Cardiac muscle cell (in vitro differentiated cells and primary cell): ENCODE results near the gene COL5A1. TPM values are rescaled to one million over a fixed set of nuclear protein-coding genes. Genes with fewer than 3 reads are reported as not detected.

Experiments
- DNase-seq, 2 donors: peaks; one replicate each; pipeline versions ENCODE4 v3.0.0 to v3.0.0-alpha.2; 2010 to 2017; ENCODE audit warnings: low read depth in 1 of 2, low spot score in 1 of 2
- H3K27ac ChIP-seq: fragments of 200-600 bp; sonication (generic); 2 replicates; pipeline ENCODE4 v1.5.1; 2016
- H3K27me3 ChIP-seq: fragments of 200-600 bp; sonication (generic); 2 replicates; pipeline ENCODE4 v1.6.0; 2016; ENCODE audit warnings: control low read depth
- H3K36me3 ChIP-seq: fragments of 200-600 bp; sonication (generic); 2 replicates; pipeline ENCODE4 v1.5.1; 2016; ENCODE audit warnings: control low read depth
- H3K4me1 ChIP-seq: fragments of 200-600 bp; sonication (generic); 2 replicates; pipeline ENCODE4 v1.8.1; 2017; ENCODE audit warnings: low read depth, mild to moderate bottlenecking, mixed run types
- H3K4me3 ChIP-seq: fragments of 200-600 bp; sonication (generic); 2 replicates; pipeline ENCODE4 v1.5.1; 2016; ENCODE audit warnings: mild to moderate bottlenecking
- H3K9me3 ChIP-seq: fragments of 200-600 bp; sonication (generic); 2 replicates; pipeline ENCODE4 v1.5.1; 2017; ENCODE audit warnings: low read depth, mild to moderate bottlenecking, control low read depth
- polyA plus RNA-seq: library from polyadenylated mRNA; unstranded; fragments of >200 nt; fragmentation: Nextera tagmentation; extraction: Ambion mirVana; gene quantifications from 2 replicates; pipeline ENCODE4 v1.2.1, GENCODE V29; 2016
- total RNA-seq: library from RNA; depleted of rRNA; stranded (reverse); fragments of >200 nt; gene quantifications from 2 replicates; pipeline ENCODE4 v1.2.3, GENCODE V29; 2016
- TF ChIP-seq, protein P1 (sequence below): IDR thresholded peaks from 2 replicates; pipeline ENCODE4 v1.5.1; 2012; ENCODE audit warnings: low read depth, mild to moderate bottlenecking, low read length

The COL5A1 gene
- total and polyA plus RNA-seq, 2 experiments from 2014 or later, result 34.5 to 129 TPM

DNA sequence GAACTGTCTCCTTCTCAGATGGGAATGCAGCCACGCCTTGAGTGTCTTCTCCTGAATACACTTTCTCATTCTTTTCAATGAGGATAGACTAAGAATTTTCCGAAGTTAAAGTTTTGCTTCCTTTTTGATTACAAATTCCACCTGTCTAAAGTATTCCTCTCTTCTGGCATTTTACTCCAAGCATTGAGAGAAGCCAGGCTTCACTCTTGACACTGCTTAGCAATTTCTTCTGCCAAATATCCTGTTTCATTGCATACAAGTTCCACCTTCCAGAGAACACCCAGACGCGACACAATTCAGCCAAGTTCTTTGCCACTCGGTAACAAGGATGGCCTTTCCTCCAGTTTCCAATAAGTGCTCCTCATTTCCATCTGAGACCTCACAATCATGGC, 35.6 kb upstream of the COL5A1 start:
- TF ChIP-seq, protein P1, sequence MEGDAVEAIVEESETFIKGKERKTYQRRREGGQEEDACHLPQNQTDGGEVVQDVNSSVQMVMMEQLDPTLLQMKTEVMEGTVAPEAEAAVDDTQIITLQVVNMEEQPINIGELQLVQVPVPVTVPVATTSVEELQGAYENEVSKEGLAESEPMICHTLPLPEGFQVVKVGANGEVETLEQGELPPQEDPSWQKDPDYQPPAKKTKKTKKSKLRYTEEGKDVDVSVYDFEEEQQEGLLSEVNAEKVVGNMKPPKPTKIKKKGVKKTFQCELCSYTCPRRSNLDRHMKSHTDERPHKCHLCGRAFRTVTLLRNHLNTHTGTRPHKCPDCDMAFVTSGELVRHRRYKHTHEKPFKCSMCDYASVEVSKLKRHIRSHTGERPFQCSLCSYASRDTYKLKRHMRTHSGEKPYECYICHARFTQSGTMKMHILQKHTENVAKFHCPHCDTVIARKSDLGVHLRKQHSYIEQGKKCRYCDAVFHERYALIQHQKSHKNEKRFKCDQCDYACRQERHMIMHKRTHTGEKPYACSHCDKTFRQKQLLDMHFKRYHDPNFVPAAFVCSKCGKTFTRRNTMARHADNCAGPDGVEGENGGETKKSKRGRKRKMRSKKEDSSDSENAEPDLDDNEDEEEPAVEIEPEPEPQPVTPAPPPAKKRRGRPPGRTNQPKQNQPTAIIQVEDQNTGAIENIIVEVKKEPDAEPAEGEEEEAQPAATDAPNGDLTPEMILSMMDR, result no peak
- DNase-seq, result no peak
- H3K4me1 ChIP-seq, result peaks cover 9% of the 10 kb centered on the region
- no peak overlapping the region for H3K27ac ChIP-seq
- H3K27me3 ChIP-seq, result no peaks in the 10 kb centered on the region
- no peak overlapping the region for H3K4me3 ChIP-seq
- H3K36me3 ChIP-seq, result no peaks in the 10 kb centered on the region
- H3K9me3 ChIP-seq, result no peaks in the 10 kb centered on the region

DNA sequence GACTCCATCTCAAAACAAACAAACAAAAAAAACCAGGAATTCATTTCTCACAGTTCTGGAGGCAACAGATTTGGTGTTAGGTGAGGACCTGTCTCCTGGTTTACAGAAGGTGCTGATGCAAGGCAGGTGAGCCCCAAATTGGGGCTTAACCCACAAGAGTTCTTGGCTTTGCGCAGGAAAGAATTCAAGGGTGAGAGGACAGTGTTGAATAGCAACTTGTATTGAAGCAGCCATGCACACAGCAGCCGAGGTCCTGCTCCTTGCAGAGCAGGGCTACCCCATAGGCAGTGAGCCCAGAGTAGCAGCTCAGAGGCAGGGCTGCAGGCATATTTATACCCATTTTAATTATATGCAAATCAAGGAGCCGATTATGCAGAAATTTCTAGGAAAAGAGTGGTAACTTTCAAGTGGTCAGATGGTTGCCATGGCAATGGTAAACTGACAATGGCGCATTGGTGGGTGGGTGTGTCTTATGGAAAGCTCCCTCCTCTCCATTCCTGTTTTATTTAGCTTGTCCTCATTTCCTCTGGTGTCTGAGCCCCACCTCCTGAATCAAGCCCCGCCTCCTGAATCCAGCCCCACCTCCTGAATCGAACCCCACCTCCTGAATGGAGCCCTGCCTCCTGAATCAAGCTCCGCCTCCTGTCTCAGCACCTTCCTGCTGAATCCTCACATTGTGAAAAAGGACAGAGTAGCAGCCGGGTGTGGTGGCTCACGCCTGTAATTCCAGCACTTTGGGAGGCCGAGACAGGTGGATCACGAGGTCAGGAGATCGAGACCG, 34.5 kb upstream of the COL5A1 start:
- Histone ChIP-seq H3K36me3 (no peaks in the 10 kb centered on the region), H3K4me3 (no peak overlapping the region), H3K9me3 (no peaks in the 10 kb centered on the region), H3K4me1 (peaks cover 8% of the 10 kb centered on the region), H3K27me3 (no peaks in the 10 kb centered on the region), H3K27ac (no peak overlapping the region)
- TF ChIP-seq, protein P1, result no peak
- no peak for DNase-seq

DNA sequence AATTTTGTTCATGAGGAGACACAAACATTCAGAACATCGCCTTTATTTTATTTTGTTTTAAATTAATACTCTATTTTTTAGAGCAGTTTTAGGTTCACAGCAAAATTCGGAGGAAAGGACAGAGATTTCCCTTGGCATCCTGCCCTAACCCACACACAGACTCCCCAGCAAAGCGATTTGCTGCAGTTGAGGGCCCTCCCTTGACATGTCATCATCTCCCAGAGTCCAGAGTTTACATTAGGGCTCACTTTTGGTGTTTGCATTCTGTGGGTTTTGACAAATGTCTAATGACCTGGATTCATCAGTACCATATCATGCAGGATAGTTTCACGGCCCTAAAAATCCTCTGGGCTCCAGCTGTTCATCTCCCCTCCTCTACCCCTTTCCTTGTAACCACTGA, 33.6 kb upstream of the COL5A1 start:
- H3K27ac ChIP-seq, result no peak overlapping the region
- no peaks in the 10 kb centered on the region for H3K36me3 ChIP-seq
- no peaks in the 10 kb centered on the region for H3K27me3 ChIP-seq
- H3K4me3 ChIP-seq, result no peak overlapping the region
- H3K9me3 ChIP-seq, result no peaks in the 10 kb centered on the region
- peak in 1 of 2 donors; percentile 71 for DNase-seq
- TF ChIP-seq, protein P1, result no peak
- peaks cover under 1% of the 10 kb centered on the region for H3K4me1 ChIP-seq

DNA sequence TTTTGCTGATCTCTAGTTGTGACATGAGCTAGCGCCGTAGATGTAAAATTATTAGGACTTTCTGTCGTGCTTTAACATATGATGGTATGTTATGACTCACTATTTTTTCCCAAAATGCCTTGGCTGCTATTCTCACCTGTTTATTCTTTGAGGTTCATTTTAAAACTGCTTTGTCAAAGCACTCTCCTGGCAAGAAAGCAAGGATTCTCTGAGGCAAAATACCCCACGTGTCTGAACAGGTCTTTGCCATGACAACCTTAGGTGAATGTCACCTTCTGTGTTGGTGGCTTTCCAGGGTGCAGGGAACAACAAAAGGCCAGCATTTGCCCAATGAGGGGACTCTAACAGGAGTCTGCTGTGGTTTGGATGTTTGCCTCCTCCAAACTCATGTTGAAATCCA, 30.6 kb upstream of the COL5A1 start:
- H3K27me3 ChIP-seq, result no peaks in the 10 kb centered on the region
- no peak for DNase-seq
- H3K9me3 ChIP-seq, result no peaks in the 10 kb centered on the region
- H3K27ac ChIP-seq, result no peak overlapping the region
- H3K36me3 ChIP-seq, result no peaks in the 10 kb centered on the region
- no peak overlapping the region for H3K4me3 ChIP-seq
- TF ChIP-seq, protein P1, result no peak
- H3K4me1 ChIP-seq, result no peaks in the 10 kb centered on the region

- Histone ChIP-seq H3K9me3 (no peaks in the 10 kb centered on the region), H3K27ac (no peak overlapping the region), H3K4me3 (no peak overlapping the region), H3K27me3 (no peaks in the 10 kb centered on the region), H3K4me1 (no peaks in the 10 kb centered on the region), H3K36me3 (no peaks in the 10 kb centered on the region)
- DNase-seq, result no peak
- TF ChIP-seq, protein P1, result no peak
Measured at GRCh38 chr9:134612309-134612708, 29.3 kb upstream of the COL5A1 start.
